ENCODE results near the gene ZBTB11.

ZBTB11 gene

GRCh38 chr3:101671014-101671413, 5.9 kb downstream of the ZBTB11 start:
- peaks cover 9 to 50% of the 10 kb centered on the region in 2 experiments; a peak in 2 of 3 replicates for H3K36me3 ChIP-seq (ENCODE audit: control insufficient read depth in 2 of 2, insufficient read depth in 1 of 2, low read length in 2 of 2)
- CTCF ChIA-PET = interaction anchor here (1.2 kb wide), 1 partner anchor 35 kb away, joined by 4 read pairs; no protein-coding TSS in a partner anchor
- TF ChIP-seq SCRT1 (tag by site-specific recombination; IDR thresholded peaks at IDR 0.05; ENCODE audit: borderline replicate concordance) (no peak), MZF1 (tag by site-specific recombination; IDR thresholded peaks at IDR 0.05; ENCODE audit: borderline replicate concordance) (no peak)
- H3K9me3 ChIP-seq (ENCODE audit: control insufficient read depth, insufficient read depth, low read depth, low read length) = no peaks in the 10 kb centered on the region
- H3K4me1 ChIP-seq (ENCODE audit: control insufficient read depth, insufficient read depth, low read length) = no peaks in the 10 kb centered on the region
- no peak overlapping the region for H3K4me3 ChIP-seq (ENCODE audit: low read depth, low read length)
- H3K27ac ChIP-seq (ENCODE audit: extremely low read depth, low read depth, low read length) = no peak overlapping the region
- POLR2A ChIA-PET = interaction anchor here (0.8 kb wide), 1 partner anchor 15 kb away, joined by 3 read pairs; the partner anchor contains the start of gene RPL24

DNA sequence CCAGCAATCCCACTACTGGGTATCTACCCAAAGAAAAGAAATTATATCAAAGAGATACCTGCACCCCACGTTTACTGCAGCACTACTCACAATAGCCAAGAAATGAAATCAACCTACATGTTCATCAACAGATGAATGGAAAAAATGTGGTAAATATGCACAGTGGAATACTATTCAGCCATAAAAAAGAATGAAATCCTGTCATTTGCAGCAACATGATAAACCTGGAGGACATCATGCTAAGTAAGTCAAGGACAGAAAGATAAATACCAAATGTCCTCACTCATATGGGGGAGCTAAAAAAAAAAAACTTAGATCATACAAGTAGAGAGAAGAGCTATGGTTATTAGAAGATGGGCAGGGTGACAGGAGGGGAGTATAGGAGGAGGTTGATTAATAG, 9.1 kb downstream of the ZBTB11 start:
- peaks cover 12 to 82% of the 10 kb centered on the region in 2 experiments for H3K36me3 ChIP-seq (ENCODE audit: control insufficient read depth in 2 of 2, insufficient read depth in 1 of 2, low read length in 2 of 2)
- no peaks in the 10 kb centered on the region for H3K4me1 ChIP-seq (ENCODE audit: control insufficient read depth, insufficient read depth, low read length)
- no peak overlapping the region for H3K4me3 ChIP-seq (ENCODE audit: low read depth, low read length)
- TF ChIP-seq RBAK (tag by site-specific recombination; IDR thresholded peaks at IDR 0.05) = no peak
- TF ChIP-seq ZNF704 (tag by site-specific recombination; IDR thresholded peaks at IDR 0.05) = no peak
- TF ChIP-seq ZNF791 (tag by site-specific recombination; IDR thresholded peaks at IDR 0.05) = no peak
- peak; percentile 81 for TF ChIP-seq ZNF146 (tag by site-specific recombination; IDR thresholded peaks at IDR 0.05)
- no peak for TF ChIP-seq ZNF266 (tag by site-specific recombination; IDR thresholded peaks at IDR 0.05; ENCODE audit: low read depth)
- no peak for TF ChIP-seq ZNF549 (tag by site-specific recombination; IDR thresholded peaks at IDR 0.05)
- no peak for TF ChIP-seq ZNF202 (tag by site-specific recombination; IDR thresholded peaks at IDR 0.05; ENCODE audit: borderline replicate concordance)
- TF ChIP-seq ZBTB48 (tag by site-specific recombination; IDR thresholded peaks at IDR 0.05) = no peak
- POLR2A ChIA-PET = no interaction called here
- H3K9me3 ChIP-seq (ENCODE audit: control insufficient read depth, insufficient read depth, low read depth, low read length) = no peaks in the 10 kb centered on the region
- CTCF ChIA-PET = no interaction called here
- no peak overlapping the region for H3K27ac ChIP-seq (ENCODE audit: extremely low read depth, low read depth, low read length)

DNA sequence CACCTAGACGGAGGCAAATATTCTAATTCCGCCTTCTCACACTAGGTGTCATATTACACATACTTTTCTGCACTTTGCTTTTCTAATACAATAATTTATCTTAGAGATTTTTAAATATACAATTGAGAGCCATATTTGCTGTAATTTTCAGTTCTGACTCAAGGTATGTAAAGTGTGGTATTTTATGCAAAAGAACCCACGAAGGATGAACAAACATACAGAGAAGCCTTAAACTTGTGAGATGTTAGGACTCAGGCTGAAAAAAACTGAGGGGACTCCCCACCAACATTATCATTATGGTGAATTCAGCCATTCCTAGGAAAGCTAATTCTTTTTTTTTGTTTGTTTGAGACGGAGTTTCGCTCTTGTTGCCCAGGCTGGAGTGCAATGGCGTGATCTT, 9.6 kb downstream of the ZBTB11 start:
- ChIA-PET POLR2A (no interaction called here), CTCF (no interaction called here)
- H3K9me3 ChIP-seq (ENCODE audit: control insufficient read depth, insufficient read depth, low read depth, low read length) = no peaks in the 10 kb centered on the region
- TF ChIP-seq ZSCAN30 (tag by site-specific recombination; IDR thresholded peaks at IDR 0.05) = no peak
- no peak for TF ChIP-seq MYNN (tag by site-specific recombination; IDR thresholded peaks at IDR 0.05; ENCODE audit: borderline replicate concordance)
- TF ChIP-seq ZNF140 (tag by site-specific recombination; IDR thresholded peaks at IDR 0.05) = no peak
- no peak for TF ChIP-seq SP7 (tag by site-specific recombination; IDR thresholded peaks at IDR 0.05)
- TF ChIP-seq ZBTB20 (tag by site-specific recombination; IDR thresholded peaks at IDR 0.05) = no peak
- peaks cover 13 to 86% of the 10 kb centered on the region in 2 experiments for H3K36me3 ChIP-seq (ENCODE audit: control insufficient read depth in 2 of 2, insufficient read depth in 1 of 2, low read length in 2 of 2)
- H3K4me1 ChIP-seq (ENCODE audit: control insufficient read depth, insufficient read depth, low read length) = no peaks in the 10 kb centered on the region
- H3K4me3 ChIP-seq (ENCODE audit: low read depth, low read length) = no peak overlapping the region
- H3K27ac ChIP-seq (ENCODE audit: extremely low read depth, low read depth, low read length) = no peak overlapping the region

- H3K36me3 ChIP-seq (ENCODE audit: control insufficient read depth in 2 of 2, insufficient read depth in 1 of 2, low read length in 2 of 2) = peaks cover 16 to 86% of the 10 kb centered on the region in 2 experiments
- CTCF ChIA-PET = no interaction called here
- POLR2A ChIA-PET = no interaction called here
- TF ChIP-seq SETDB1 (IDR thresholded peaks at IDR 0.05; ENCODE audit: insufficient read length, low read length) (no peak), ZNF350 (tag by site-specific recombination; IDR thresholded peaks at IDR 0.05) (no peak), ZNF157 (tag by site-specific recombination; IDR thresholded peaks at IDR 0.05) (no peak), ZFHX2 (tag by site-specific recombination; conservative IDR thresholded peaks at IDR 0.05) (no peak), ZNF658 (tag by site-specific recombination; IDR thresholded peaks at IDR 0.05) (no peak), ZNF449 (tag by site-specific recombination; IDR thresholded peaks at IDR 0.05) (no peak), ZNF202 (tag by site-specific recombination; IDR thresholded peaks at IDR 0.05; ENCODE audit: borderline replicate concordance) (no peak), ZNF391 (tag by site-specific recombination; IDR thresholded peaks at IDR 0.05; ENCODE audit: borderline replicate concordance, low read depth) (no peak)
- TF ChIP-seq, protein P1, sequence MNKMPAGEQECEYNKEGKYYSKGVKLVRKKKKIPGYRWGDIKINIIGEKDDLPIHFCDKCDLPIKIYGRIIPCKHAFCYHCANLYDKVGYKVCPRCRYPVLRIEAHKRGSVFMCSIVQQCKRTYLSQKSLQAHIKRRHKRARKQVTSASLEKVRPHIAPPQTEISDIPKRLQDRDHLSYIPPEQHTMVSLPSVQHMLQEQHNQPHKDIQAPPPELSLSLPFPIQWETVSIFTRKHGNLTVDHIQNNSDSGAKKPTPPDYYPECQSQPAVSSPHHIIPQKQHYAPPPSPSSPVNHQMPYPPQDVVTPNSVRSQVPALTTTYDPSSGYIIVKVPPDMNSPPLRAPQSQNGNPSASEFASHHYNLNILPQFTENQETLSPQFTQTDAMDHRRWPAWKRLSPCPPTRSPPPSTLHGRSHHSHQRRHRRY (tag by site-specific recombination; IDR thresholded peaks at IDR 0.05) = no peak
- TF ChIP-seq, protein P2, sequence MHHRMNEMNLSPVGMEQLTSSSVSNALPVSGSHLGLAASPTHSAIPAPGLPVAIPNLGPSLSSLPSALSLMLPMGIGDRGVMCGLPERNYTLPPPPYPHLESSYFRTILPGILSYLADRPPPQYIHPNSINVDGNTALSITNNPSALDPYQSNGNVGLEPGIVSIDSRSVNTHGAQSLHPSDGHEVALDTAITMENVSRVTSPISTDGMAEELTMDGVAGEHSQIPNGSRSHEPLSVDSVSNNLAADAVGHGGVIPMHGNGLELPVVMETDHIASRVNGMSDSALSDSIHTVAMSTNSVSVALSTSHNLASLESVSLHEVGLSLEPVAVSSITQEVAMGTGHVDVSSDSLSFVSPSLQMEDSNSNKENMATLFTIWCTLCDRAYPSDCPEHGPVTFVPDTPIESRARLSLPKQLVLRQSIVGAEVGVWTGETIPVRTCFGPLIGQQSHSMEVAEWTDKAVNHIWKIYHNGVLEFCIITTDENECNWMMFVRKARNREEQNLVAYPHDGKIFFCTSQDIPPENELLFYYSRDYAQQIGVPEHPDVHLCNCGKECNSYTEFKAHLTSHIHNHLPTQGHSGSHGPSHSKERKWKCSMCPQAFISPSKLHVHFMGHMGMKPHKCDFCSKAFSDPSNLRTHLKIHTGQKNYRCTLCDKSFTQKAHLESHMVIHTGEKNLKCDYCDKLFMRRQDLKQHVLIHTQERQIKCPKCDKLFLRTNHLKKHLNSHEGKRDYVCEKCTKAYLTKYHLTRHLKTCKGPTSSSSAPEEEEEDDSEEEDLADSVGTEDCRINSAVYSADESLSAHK (tag by site-specific recombination; IDR thresholded peaks at IDR 0.05) = no peak
Observed at GRCh38 chr3:101665851-101666250, 11.1 kb downstream of the ZBTB11 start.

More at GRCh38 chr3:101665851-101666250, 11.1 kb downstream of the ZBTB11 start:
- no peak overlapping the region for H3K27ac ChIP-seq (ENCODE audit: extremely low read depth, low read depth, low read length)
- no peaks in the 10 kb centered on the region for H3K4me1 ChIP-seq (ENCODE audit: control insufficient read depth, insufficient read depth, low read length)
- H3K4me3 ChIP-seq (ENCODE audit: low read depth, low read length) = no peak overlapping the region
- H3K9me3 ChIP-seq (ENCODE audit: control insufficient read depth, insufficient read depth, low read depth, low read length) = no peaks in the 10 kb centered on the region

Data from HEK293 (cell line).